Measurements from ENCODE around the gene SEMA6D.

Gene SEMA6D

GRCh38 chr15:47721676-47722075, 4.4 kb downstream of the SEMA6D start:
- TF ChIP-seq CTCF (IDR thresholded peaks at IDR 0.05; ENCODE audit: borderline replicate concordance, control extremely low read depth, extremely low read depth, insufficient read depth, missing control alignments), result no peak
- DNase-seq (ENCODE audit: low spot score), result no peak
- in situ Hi-C loops (cut with MboI; ENCODE audit: low sequenced_read_pairs, unreplicated experiment), result no loop called here

GRCh38 chr15:47724346-47724745, 7.0 kb downstream of the SEMA6D start:
- no peak for TF ChIP-seq CTCF (IDR thresholded peaks at IDR 0.05; ENCODE audit: borderline replicate concordance, control extremely low read depth, extremely low read depth, insufficient read depth, missing control alignments)
- in situ Hi-C loops (cut with MboI; ENCODE audit: low sequenced_read_pairs, unreplicated experiment), result no loop called here
- DNase-seq (ENCODE audit: low spot score), result no peak

- TF ChIP-seq CTCF (IDR thresholded peaks at IDR 0.05; ENCODE audit: borderline replicate concordance, control extremely low read depth, extremely low read depth, insufficient read depth, missing control alignments), result no peak
- no peak for DNase-seq (ENCODE audit: low spot score)
- in situ Hi-C loops (cut with MboI; ENCODE audit: low sequenced_read_pairs, unreplicated experiment), result no loop called here
Observed at GRCh38 chr15:47725051-47725450, 7.7 kb downstream of the SEMA6D start.

- DNase-seq (ENCODE audit: low spot score), result no peak
- in situ Hi-C loops (cut with MboI; ENCODE audit: low sequenced_read_pairs, unreplicated experiment), result no loop called here
- no peak for TF ChIP-seq CTCF (IDR thresholded peaks at IDR 0.05; ENCODE audit: borderline replicate concordance, control extremely low read depth, extremely low read depth, insufficient read depth, missing control alignments)
Observed at GRCh38 chr15:47725906-47726305, 8.6 kb downstream of the SEMA6D start.

- DNase-seq (ENCODE audit: low spot score), result no peak
- in situ Hi-C loops (cut with MboI; ENCODE audit: low sequenced_read_pairs, unreplicated experiment), result no loop called here
- no peak for TF ChIP-seq CTCF (IDR thresholded peaks at IDR 0.05; ENCODE audit: borderline replicate concordance, control extremely low read depth, extremely low read depth, insufficient read depth, missing control alignments)
Observed at GRCh38 chr15:47726399-47726823, 9.1 kb downstream of the SEMA6D start.

- no peak for DNase-seq (ENCODE audit: low spot score)
- TF ChIP-seq CTCF (IDR thresholded peaks at IDR 0.05; ENCODE audit: borderline replicate concordance, control extremely low read depth, extremely low read depth, insufficient read depth, missing control alignments), result no peak
- in situ Hi-C loops (cut with MboI; ENCODE audit: low sequenced_read_pairs, unreplicated experiment), result no loop called here
Observed at GRCh38 chr15:47727137-47727536, 9.8 kb downstream of the SEMA6D start.

- TF ChIP-seq CTCF (IDR thresholded peaks at IDR 0.05; ENCODE audit: borderline replicate concordance, control extremely low read depth, extremely low read depth, insufficient read depth, missing control alignments), result no peak
- no peak for DNase-seq (ENCODE audit: low spot score)
- in situ Hi-C loops (cut with MboI; ENCODE audit: low sequenced_read_pairs, unreplicated experiment), result no loop called here
Observed at GRCh38 chr15:47727676-47728075, 10.4 kb downstream of the SEMA6D start.

All from GM13976 (cell line).